ENCODE measurements around the gene NAB1.

NAB1 gene

GRCh38 chr2:190678444-190679162 is 29.7 kb downstream of the NAB1 start:
- no peak for FAIRE-seq
- TF ChIP-seq CTCF (IDR thresholded peaks at IDR 0.05; ENCODE audit: insufficient read depth, missing control alignments): no peak
- DNase-seq (ENCODE audit: insufficient read length, low spot score): no peak

GRCh38 chr2:190679391-190679790 is 30.5 kb downstream of the NAB1 start:
- DNase-seq (ENCODE audit: insufficient read length, low spot score): no peak
- FAIRE-seq: no peak
- TF ChIP-seq CTCF (IDR thresholded peaks at IDR 0.05; ENCODE audit: insufficient read depth, missing control alignments): no peak

GRCh38 chr2:190679813-190680591 is 31.1 kb downstream of the NAB1 start:
- TF ChIP-seq CTCF (IDR thresholded peaks at IDR 0.05; ENCODE audit: insufficient read depth, missing control alignments): peak; percentile 43
- no peak for DNase-seq (ENCODE audit: insufficient read length, low spot score)
- FAIRE-seq: no peak

GRCh38 chr2:190682168-190682567 is 33.3 kb downstream of the NAB1 start:
- FAIRE-seq (no peak), DNase-seq (ENCODE audit: insufficient read length, low spot score) (no peak)
- TF ChIP-seq CTCF (IDR thresholded peaks at IDR 0.05; ENCODE audit: insufficient read depth, missing control alignments): no peak

GRCh38 chr2:190683802-190684201 is 34.9 kb downstream of the NAB1 start:
- no peak for TF ChIP-seq CTCF (IDR thresholded peaks at IDR 0.05; ENCODE audit: insufficient read depth, missing control alignments)
- no peak for FAIRE-seq
- no peak for DNase-seq (ENCODE audit: insufficient read length, low spot score)

GRCh38 chr2:190684931-190685330 is 36.0 kb downstream of the NAB1 start:
- no peak for DNase-seq (ENCODE audit: insufficient read length, low spot score)
- TF ChIP-seq CTCF (IDR thresholded peaks at IDR 0.05; ENCODE audit: insufficient read depth, missing control alignments): no peak
- FAIRE-seq: peak; percentile 53

GRCh38 chr2:190685333-190685732 is 36.5 kb downstream of the NAB1 start:
- TF ChIP-seq CTCF (IDR thresholded peaks at IDR 0.05; ENCODE audit: insufficient read depth, missing control alignments): no peak
- FAIRE-seq: no peak
- DNase-seq (ENCODE audit: insufficient read length, low spot score): no peak

Measured in D721Med (cell line).